ENCODE measurements around the gene SEPTIN5.
"Not testable (repeated sequence)": the region's sequence is repeated elsewhere in the genome, so short reads cannot be mapped to it uniquely, and the experiment has no call there.

The SEPTIN5 gene

DNA sequence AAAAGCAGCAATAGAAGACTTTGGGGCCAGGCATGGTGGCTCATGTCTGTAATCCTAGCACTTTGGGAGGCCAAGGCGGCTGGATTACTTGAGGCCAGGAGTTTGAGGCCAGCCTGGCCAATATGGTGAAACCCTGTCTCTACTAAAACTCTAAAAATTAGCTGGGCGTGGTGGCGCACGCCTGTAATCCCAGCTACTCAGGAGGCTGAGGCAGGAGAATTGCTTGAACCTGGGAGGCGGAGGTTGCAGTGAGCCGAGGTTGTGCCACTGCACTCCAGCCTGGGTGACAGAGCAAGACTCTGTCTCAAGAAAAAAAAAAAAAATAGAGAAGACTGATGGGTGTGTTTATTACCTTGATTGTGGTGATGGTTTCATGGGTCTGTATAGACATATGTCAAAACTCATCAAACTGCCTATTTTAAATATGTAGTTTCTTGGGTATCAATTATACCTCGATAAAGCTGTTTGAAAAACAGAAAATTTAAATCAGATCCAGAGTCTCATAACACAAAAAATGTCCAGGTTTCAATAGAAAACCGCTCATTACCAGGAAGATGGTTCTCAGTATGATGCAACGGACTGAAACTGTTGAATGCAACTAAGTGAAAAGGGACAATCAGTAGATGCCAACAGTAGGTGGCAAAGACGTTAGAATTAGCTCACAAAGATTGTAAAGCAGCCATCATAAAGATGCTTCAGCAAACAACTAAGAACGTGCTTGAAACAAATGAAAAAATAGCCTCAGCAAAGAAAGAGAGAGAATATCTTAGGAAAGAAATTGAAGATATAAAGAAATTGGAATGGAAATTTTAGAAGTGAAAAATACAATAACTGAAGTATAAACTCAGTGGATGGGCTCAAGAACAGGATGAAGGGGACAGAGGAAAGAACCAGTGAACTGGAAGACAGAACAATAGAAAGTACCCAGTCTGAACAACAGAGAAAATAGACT lies 33.1 kb upstream of the SEPTIN5 start:
- DNase-seq (ENCODE audit: low read depth in 2 of 2, low spot score in 1 of 2) = no peak

DNA sequence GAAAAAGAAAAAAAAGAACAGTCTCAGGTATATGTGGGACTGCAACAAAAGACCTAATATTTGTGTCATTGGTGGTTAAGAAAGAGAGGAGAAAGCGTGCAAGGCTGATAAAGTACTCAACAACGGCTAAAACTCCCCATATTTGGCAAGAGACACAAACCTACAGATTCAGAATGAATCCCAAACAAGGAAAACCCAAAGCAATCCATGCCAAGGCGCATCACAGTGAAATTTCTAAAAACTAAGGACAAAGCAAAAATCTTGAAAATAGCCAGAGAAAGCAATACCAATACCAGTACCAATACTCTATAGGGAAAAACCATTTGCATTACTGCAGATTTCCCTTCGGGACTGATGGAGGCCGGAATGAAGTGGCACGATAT lies 32.4 kb upstream of the SEPTIN5 start:
- no peak for DNase-seq (ENCODE audit: low read depth in 2 of 2, low spot score in 1 of 2)

DNA sequence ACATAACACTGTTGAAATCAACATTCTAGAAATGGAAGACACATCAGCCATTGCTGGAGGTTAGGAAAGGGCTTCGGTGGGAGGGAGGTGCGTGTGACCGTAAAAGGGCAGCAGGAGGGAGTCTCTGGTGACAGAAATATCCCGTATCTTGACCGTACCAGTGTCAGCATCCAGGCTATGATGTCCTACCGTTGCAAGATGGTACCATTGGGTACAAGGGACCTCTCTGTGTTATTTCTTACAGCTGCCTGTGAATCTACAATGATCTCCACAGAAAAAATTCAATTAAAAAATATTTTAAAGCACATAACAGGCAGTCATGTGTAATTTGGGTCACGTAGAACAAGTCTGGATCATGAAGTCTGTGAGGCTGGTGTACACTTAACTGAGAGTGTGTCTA lies 27.4 kb upstream of the SEPTIN5 start:
- DNase-seq (ENCODE audit: low read depth in 2 of 2, low spot score in 1 of 2) = no peak

DNA sequence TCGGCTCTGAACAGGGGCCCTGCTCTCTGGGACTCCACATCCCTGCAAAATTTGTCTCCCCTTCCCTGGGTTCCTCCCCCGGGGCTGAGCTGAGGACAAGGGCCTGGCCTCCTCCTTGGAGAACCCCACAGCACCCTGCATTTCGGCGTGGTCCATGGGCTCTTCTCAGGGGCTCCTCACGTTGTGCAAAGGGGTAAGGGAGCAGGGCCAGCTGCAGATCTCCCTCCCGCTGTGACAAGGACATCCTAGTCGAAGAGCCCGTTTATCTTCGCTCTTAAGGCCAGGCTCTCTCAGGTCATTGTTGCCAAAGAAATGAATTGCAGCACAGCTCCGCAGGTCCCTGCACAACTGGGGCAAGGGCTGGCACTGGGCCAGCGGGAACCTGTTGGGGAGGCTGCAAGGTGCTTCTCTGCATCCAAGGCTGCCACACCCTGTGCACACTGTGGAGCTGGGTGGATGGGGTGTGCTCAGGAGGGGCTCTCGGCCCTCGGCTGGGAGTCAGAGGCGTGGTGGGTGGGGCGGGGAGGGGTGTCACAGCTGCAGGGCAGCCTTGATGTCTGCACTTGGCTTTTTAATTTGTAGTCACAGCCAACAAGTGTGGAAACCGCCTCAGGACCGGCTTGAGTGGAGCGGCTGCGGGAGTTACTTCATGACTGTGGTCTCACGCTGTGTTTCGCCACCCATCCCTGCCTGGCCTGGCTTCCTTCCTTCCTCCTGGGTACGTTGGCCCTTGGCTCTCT lies 26.6 kb upstream of the SEPTIN5 start:
- DNase-seq (ENCODE audit: low read depth in 2 of 2, low spot score in 1 of 2) = no peak

DNA sequence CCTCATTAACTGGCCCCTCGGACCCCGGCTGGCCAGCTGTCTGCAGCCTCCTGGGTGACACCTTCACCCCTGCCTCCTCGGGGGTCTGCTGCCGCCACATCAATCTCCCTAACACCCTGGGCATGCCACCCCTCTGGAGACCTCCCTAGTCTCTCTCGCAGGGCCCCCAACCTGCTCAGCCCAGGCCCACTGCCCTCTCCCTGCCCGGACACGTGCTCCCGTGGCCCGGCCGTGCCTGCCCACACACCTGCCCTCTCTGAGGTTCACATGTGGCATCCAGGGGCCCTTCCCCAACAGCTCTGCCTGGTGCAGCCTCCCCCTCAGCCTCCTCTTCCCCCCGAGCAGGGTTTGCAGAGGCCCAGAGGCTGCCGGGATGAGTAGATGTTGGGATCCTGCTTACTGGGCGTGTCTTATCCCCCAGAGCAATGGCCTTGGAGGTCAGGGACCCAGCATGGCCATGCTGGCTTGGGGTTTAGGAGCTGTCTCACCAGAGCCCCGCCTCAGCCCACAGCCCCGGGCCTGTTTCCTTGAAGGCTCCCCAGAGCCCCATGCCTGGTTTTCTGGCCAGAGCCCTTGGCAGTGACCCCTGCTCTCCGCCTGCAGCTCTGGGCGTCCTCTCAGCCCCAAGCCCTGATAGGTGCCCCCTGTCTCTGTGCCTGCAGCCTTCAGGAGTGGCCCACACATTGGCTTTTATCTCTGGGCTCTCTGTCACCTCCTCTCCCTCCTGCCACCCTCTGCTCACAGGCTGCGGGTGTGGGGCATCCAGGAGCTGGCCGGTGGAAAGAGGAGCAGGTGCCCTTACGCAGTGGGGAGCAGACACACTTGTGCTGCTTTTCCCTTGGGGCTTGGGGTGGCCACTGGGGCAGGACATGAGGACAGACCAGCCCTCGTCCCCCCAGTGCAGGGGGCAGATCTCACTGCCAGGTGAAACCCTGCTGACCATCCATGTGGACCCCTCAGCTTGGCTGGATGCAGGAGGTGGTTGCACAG lies 25.7 kb upstream of the SEPTIN5 start:
- no peak for DNase-seq (ENCODE audit: low read depth in 2 of 2, low spot score in 1 of 2)

DNA sequence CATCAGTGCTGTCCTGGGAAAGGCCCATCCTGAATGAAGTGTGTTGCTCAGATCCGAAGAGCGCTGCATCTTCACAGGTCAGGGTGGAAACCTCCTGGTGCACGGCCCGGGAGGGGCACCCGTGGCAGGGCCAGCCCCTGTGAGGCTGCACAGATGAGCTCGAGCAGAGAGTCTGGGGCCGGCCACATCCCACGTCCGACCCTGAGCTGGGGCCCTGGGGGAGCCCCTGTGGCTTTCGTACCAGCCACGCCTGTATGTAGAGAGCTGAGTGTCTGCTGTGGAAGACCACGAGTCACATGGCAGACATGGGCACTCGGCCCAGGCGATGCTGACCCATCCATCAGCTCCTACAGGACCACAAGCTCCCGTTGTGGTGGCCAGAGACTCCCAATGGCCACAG lies 24.9 kb upstream of the SEPTIN5 start:
- no peak for DNase-seq (ENCODE audit: low read depth in 2 of 2, low spot score in 1 of 2)

DNA sequence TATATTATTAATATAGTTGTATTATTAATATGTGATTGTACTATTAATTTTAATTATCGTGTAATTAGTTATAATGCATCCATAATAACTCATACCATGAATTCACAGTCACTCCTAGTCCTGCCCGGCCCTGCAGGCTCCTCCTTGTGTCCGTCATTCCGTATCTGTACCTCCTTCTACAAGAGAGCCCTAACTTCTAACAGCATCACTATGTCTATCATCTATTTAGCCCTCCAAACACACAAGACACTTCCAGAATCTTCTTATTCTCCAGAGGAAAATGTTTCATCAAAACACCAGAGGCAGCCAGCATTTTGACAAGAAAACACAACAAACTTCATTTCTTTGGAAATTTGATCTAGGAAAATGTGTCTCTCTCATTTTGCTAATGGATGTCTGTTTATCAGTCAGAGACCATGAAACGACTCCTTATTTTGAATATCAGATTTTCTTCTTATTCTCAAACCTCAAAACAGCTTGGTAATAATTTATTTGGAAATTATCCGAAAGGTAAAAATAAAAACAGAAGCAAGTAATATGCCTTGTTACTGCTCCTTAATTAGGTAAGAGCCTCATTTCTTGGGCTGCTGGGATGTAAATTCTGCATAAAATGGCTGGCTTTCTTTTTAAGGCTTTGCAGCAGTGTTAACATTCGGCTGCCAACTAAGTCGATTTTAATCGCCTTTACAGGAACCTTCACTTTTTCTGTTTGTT lies 23.1 kb upstream of the SEPTIN5 start:
- no peak for DNase-seq (ENCODE audit: low read depth in 2 of 2, low spot score in 1 of 2)

DNA sequence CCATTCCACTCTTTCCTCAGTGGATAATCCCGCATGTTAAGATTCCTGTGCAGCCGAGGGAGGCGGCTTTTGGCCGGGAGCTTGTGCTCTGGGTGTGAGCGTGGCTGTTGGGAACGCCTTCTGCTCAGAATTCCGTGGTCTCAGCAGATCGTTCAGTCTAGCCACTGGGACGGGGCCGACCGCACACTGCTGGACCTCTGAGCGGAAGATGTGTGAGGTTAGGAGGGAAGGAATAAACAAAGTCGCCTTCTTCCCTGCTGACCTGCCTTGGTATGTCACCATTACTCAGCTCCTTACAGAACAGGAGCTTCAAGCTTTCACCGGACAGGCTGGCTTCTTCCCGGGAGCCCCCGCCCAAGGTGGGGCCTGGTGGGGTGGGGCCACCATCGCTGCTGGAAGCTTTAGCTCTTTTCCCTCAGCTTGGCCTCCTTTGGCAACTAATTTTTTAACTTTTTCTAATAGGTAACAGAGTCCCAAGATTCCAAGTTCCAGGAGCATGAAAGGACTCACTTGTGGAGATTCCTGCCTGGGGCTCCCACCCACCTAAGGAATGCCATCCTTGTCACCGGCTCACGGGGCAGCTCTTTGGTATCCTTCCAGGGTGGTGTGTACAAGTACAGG lies 22.5 kb upstream of the SEPTIN5 start:
- no peak for DNase-seq (ENCODE audit: low read depth in 2 of 2, low spot score in 1 of 2)

DNA sequence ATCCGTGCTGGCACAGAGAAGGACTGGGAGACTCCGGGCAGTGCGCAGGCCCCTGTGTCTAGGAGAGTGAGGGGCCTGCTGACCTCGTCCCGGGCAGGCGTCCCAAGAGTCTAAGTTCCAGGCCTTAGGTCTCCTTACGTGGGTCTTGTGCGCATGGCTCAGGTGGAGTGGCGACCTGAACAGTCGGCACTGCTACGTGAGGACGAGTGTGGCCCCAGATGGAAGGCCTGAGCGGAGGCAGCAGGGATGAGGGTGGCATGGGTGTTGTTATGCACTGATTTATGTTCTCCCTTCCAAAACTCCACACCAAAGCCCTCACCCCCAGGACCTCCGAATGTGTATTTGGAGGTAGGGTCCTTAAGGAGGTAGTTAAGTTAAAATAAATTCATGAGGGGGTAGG lies 20.7 kb upstream of the SEPTIN5 start:
- DNase-seq (ENCODE audit: low read depth in 2 of 2, low spot score in 1 of 2) = no peak

DNA sequence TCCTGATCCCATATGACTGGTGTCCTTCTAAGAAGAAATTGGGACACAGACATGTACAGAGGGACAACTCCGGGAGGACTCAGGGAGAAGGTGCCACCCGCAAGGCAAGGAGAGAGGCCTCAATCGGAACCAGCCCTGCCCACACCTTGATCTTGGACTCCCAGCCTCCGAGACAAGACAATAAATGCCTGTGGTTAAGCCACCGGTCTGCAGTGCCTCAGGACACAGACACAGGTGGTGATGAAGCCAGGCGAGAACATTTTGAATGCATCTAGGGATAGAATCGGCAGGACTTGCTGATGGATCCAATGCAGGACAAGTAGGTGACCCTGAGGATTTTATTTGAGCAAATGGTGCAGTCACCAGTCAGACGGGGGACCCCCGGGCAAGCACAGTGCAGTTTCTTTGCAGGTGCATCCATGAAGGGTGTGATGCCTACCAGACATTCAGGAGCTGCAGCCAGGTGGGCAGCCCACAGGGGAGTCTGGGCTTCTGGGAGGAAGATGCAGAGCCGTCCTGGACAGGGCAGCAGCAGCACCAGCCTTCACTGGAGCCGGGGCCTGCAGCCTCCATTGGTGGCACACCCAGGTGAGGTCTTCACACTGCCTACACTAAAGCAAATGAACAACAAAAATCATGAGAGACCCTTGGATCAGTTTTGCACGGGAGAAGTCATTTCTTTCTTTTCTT lies 20.2 kb upstream of the SEPTIN5 start:
- no peak for DNase-seq (ENCODE audit: low read depth in 2 of 2, low spot score in 1 of 2)

DNA sequence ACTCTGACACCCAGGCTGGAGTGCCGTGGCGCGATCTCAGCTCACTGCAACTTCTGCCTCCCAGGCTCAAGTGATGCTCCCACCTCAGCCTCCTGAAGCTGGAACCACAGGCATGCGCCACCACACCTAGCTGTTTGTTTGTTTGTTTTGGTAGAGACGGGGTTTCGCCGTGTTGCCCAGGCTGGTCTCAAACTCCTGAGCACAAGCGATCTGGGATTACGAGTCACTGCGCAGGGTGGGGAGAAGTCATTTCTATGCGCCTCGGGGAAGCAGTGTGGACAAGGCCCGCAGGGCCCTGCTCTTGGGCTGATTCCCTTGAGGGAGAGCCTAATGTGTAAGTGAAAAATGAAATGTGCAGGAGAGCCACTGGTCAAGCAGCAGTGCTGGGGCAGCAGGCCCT lies 19.6 kb upstream of the SEPTIN5 start:
- DNase-seq (ENCODE audit: low read depth in 2 of 2, low spot score in 1 of 2) = no peak

DNA sequence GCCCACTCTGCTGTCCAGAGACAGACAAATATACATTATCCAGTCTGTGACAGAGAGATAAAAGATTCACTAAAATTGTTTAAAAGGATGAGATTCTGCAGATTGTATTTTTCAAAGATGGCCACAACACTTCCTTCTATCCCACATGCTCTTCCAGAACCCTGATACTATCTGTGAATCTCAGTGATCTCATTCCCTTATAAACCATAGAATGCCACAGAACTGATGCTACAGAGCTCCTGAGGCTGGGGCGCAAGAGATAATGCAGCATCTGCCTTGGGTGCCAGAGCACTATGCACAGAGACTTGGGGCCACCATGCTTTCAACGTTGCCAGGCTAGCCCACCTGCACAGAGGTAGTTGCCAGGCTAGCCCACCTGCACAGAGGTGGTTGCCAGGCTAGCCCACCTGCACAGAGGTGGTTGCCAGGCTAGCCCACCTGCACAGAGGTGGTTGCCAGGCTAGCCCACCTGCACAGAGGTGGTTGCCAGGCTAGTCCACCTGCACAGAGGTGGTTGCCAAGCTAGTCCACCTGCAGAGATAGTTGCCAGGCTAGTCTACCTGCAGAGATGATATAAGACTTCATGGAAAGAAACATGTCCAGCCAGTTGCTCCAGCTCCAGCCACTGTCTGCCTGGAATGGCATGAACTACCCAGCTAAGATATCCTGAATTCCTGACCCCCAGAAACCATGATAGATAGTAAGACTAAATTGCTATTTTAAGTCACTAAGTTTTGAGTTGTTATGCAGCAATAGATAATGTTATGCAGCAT lies 17.6 kb upstream of the SEPTIN5 start:
- no peak for DNase-seq (ENCODE audit: low read depth in 2 of 2, low spot score in 1 of 2)

DNA sequence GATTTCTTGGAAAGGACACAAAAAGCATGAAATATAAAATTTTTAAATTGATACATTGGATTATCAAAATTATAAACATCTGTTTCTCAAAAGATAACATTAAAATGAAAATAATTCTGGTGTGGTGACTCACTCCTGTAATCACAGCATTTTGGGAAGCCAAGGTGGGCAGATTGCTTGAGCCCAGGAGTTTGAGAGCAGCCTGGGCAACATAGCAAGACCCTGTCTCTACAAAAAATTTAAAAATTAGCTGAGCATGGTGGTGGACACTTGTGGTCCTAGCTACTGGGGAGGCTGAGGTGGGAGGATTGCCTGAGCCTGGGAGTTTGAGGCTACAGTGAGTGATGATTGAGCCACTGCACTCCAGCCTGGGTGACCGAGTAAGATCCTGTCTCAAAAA lies 16.4 kb upstream of the SEPTIN5 start:
- DNase-seq (ENCODE audit: low read depth in 2 of 2, low spot score in 1 of 2) = not testable (repeated sequence)

DNA sequence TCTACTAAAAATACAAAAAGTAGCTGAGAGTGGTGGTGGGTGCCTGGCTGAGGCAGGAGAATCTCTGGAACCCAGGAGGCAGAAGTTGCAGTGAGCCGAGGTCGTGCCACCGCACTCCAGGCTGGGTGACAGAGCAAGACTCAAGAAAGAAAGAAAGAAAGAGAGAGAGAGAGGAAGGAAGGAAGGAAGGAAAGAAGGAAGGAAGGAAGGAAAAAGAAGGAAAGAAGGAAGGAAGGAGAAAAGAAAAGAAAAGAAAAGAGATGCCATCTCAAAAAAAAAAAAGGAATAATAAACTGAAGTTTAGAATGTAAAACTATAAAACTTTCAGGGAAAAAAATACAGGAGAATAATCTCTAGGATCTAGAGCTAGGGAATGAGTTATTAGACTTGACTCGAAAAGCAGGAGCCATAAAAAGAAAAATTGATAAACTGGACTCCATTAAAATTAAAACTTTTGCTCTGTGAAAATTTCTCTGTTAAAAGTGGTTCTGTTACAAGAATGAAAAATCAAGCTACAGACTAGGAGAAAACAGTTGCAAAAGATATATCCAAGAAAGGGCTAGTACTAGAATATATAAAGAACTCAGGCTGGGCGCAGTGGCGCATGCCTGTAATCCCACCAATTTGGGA lies 13.4 kb upstream of the SEPTIN5 start:
- no peak for DNase-seq (ENCODE audit: low read depth in 2 of 2, low spot score in 1 of 2)

DNA sequence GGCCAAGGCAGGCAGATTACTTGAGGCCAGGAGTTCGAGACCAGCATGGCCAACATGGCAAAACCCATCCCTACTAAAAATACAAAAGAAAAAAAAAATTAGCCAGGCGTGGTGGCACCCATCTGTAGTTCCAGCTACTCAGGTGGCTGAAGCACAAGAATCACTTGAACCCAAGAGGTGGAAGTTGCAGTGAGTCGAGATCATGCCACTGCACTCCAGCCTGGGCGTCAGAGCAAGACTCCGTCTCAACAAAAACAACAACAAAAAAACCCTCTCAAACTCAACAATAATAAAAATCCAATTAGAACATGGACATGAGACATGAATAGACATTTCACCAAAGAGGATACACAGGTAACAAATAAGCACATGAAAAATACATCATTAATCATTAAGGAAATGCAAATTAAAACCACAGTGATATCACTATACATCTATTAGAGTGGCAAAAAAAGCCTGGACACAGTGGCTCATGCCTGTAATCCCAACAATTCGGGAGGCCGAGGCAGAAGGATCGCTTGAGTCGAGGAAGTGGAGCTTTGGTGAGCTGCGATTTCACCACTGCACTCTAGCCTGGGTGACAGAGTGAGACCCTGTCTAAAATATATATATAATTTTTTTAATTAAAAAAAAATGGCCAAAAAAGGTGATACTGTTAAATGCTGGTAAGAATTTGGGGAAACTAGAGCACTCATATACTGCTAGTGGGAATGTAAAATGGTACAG lies 12.7 kb upstream of the SEPTIN5 start:
- DNase-seq (ENCODE audit: low read depth in 2 of 2, low spot score in 1 of 2) = no peak

DNA sequence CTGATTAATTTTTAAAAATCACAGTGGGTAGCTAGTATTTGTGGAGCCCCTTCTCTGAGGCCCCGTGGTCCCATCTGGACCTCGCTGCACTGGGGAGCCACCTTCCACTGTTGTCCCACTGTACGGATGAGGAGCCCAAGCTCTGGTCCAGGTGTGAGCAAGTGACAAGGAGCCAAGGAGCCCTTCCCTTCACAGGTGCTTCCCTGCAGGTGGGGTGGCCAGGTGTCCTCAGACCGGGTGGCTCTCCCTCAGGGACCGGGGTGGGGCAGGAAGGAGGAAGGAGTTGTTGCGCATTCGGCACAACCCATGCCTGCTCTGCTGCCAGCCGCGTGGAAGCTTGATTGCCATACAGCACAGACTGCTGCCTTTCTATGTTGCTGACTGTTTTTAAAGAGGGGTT lies 10.4 kb upstream of the SEPTIN5 start:
- no peak for DNase-seq (ENCODE audit: low read depth in 2 of 2, low spot score in 1 of 2)

DNA sequence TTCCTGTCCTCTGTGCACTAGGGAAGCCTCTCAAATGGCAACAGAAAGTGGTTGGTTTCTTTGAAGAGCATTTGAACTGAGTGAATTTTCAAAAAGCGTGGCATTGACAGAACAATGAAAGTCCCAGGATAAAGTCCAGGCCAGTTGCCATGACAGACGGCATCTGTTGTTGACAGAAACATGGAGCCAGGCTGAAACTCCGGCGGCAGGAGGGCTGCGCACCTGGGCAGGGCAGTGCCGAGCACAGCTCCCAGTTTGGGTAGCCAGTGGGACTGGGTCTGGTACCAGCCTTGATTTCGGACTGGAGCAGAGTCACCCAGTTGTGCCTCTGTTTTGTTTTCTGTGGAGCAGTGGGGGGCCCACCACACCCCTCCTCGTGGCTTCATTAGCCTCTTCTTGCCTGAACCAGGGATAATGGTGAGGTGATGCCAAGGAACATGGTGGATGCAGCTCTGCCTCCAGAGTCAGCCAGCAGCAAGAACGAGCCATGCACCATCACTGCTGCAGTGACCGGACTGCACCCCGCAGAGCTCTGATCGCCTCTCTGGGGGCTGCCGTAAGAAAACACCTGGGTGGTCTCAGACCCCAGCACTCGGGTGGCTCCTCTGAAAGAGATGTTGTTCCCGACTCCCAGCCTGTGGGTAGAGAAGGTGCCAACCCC lies 9.8 kb upstream of the SEPTIN5 start:
- DNase-seq (ENCODE audit: low read depth in 2 of 2, low spot score in 1 of 2) = no peak

All from stimulated activated CD8-positive, alpha-beta memory T cell treated with anti-CD3 and anti-CD28 coated beads, Interleukin-4, amount 100 ng/mL, for 4 hours (primary cell).